ENCODE data around the gene COPZ2.

- no peak for TF ChIP-seq YY1 (tag by site-specific recombination; IDR thresholded peaks at IDR 0.05)
- TF ChIP-seq ZBTB1 (tag by site-specific recombination; IDR thresholded peaks at IDR 0.05), result no peak
- no peak for TF ChIP-seq TCF7L2 (IDR thresholded peaks at IDR 0.05; ENCODE audit: borderline replicate concordance, low read depth, low read length)
Measured at GRCh38 chr17:47987240-47987835, 50.3 kb downstream of the COPZ2 start.
